Measurements from ENCODE around the gene CFAP46.

Gene CFAP46

GRCh38 chr10:132921818-132922807 lies 20.3 kb downstream of the CFAP46 start:
- TF ChIP-seq SIN3A (IDR thresholded peaks at IDR 0.05; ENCODE audit: borderline replicate concordance, insufficient read depth, low read length) (no peak), TAF1 (IDR thresholded peaks at IDR 0.05; ENCODE audit: borderline replicate concordance, insufficient read depth, low read length) (no peak), POLR2AphosphoS5 (IDR thresholded peaks at IDR 0.05; ENCODE audit: low read depth, low read length) (no peak), FOXP2 (optimal IDR thresholded peaks at IDR 0.05; ENCODE audit: borderline replicate concordance, extremely low read depth, extremely low read length, insufficient read depth) (no peak)
- TF ChIP-seq, protein P1, sequence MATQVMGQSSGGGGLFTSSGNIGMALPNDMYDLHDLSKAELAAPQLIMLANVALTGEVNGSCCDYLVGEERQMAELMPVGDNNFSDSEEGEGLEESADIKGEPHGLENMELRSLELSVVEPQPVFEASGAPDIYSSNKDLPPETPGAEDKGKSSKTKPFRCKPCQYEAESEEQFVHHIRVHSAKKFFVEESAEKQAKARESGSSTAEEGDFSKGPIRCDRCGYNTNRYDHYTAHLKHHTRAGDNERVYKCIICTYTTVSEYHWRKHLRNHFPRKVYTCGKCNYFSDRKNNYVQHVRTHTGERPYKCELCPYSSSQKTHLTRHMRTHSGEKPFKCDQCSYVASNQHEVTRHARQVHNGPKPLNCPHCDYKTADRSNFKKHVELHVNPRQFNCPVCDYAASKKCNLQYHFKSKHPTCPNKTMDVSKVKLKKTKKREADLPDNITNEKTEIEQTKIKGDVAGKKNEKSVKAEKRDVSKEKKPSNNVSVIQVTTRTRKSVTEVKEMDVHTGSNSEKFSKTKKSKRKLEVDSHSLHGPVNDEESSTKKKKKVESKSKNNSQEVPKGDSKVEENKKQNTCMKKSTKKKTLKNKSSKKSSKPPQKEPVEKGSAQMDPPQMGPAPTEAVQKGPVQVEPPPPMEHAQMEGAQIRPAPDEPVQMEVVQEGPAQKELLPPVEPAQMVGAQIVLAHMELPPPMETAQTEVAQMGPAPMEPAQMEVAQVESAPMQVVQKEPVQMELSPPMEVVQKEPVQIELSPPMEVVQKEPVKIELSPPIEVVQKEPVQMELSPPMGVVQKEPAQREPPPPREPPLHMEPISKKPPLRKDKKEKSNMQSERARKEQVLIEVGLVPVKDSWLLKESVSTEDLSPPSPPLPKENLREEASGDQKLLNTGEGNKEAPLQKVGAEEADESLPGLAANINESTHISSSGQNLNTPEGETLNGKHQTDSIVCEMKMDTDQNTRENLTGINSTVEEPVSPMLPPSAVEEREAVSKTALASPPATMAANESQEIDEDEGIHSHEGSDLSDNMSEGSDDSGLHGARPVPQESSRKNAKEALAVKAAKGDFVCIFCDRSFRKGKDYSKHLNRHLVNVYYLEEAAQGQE (IDR thresholded peaks at IDR 0.05; ENCODE audit: insufficient read depth in 1 of 2, low read depth in 2 of 2, low read length in 2 of 2): no peak

DNA sequence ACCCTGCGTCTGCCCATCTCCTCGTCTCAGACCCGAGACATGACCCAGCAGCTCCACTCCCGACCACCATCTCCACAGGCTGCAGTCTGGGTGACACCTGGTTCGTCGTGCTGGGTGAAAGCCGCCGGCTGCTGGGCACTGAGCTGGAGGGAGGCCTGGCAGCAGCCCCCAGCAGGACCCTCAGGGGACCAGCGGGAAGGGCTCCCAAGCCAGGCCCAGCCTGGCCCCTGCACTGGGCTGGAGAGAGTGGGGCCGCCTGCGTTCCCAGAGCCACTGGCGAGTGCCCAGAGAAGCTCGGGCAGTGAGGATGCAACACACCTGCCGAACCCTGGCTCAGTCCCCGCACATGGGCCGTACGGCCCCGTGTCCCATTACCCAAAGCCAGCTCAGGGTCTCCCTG lies 21.3 kb downstream of the CFAP46 start:
- TF ChIP-seq, protein P1 (IDR thresholded peaks at IDR 0.05; ENCODE audit: insufficient read depth in 1 of 2, low read depth in 2 of 2, low read length in 2 of 2): no peak
- TF ChIP-seq TAF1 (IDR thresholded peaks at IDR 0.05; ENCODE audit: borderline replicate concordance, insufficient read depth, low read length) (no peak), SIN3A (IDR thresholded peaks at IDR 0.05; ENCODE audit: borderline replicate concordance, insufficient read depth, low read length) (no peak), FOXP2 (optimal IDR thresholded peaks at IDR 0.05; ENCODE audit: borderline replicate concordance, extremely low read depth, extremely low read length, insufficient read depth) (no peak), POLR2AphosphoS5 (IDR thresholded peaks at IDR 0.05; ENCODE audit: low read depth, low read length) (no peak)

DNA sequence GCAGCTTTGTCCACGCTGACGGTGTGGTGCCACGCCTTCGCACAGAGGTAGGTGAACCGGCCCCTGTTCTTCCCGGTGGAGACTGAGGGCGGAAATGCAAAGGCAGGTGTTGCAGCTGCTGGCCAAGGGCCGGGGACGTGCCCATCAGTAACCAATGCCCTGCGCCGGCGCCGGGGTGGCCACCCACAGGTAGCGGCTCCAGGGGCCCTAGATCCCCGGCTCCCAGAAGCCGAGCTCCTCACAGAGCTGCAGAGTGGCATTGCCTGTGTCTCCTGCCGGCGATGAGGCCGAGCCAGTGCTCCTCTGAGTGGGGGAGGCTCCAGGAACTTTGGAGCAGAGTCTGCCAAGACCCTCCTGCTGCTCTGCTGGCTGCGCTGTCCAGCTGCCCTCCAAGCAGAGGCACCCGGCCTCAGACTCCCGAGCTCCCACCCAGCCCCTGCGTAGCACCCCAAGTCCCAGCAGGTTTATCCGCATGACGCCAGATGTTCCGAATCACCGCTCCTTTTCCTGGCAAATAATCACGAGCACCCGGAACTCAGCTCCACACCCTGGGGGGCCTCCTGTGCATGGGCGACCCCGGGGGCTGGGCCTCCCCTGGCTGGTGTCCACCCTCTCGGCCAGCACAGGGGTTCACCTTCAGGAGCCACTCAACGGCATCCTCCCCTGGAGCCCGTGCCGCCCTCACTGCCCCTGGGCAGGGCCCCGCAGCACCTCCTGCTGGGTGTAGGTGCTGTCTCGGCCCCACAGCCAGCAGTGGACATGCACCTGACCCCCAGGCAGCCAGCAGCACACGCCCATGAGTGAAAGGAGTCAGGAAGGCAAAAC lies 22.1 kb downstream of the CFAP46 start:
- no peak for TF ChIP-seq SIN3A (IDR thresholded peaks at IDR 0.05; ENCODE audit: borderline replicate concordance, insufficient read depth, low read length)
- no peak for TF ChIP-seq FOXP2 (optimal IDR thresholded peaks at IDR 0.05; ENCODE audit: borderline replicate concordance, extremely low read depth, extremely low read length, insufficient read depth)
- no peak for TF ChIP-seq TAF1 (IDR thresholded peaks at IDR 0.05; ENCODE audit: borderline replicate concordance, insufficient read depth, low read length)
- no peak for TF ChIP-seq POLR2AphosphoS5 (IDR thresholded peaks at IDR 0.05; ENCODE audit: low read depth, low read length)
- TF ChIP-seq, protein P1 (IDR thresholded peaks at IDR 0.05; ENCODE audit: insufficient read depth in 1 of 2, low read depth in 2 of 2, low read length in 2 of 2): no peak

GRCh38 chr10:132919374-132920100 lies 22.8 kb downstream of the CFAP46 start:
- TF ChIP-seq TAF1 (IDR thresholded peaks at IDR 0.05; ENCODE audit: borderline replicate concordance, insufficient read depth, low read length) (no peak), FOXP2 (optimal IDR thresholded peaks at IDR 0.05; ENCODE audit: borderline replicate concordance, extremely low read depth, extremely low read length, insufficient read depth) (no peak), POLR2AphosphoS5 (IDR thresholded peaks at IDR 0.05; ENCODE audit: low read depth, low read length) (no peak), SIN3A (IDR thresholded peaks at IDR 0.05; ENCODE audit: borderline replicate concordance, insufficient read depth, low read length) (no peak)
- TF ChIP-seq, protein P1 (IDR thresholded peaks at IDR 0.05; ENCODE audit: insufficient read depth in 1 of 2, low read depth in 2 of 2, low read length in 2 of 2): no peak
